HCT116 (cell line): Measurements from ENCODE around the gene CAB39. TPM values are rescaled to one million over a fixed set of nuclear protein-coding genes. Genes with fewer than 3 reads are reported as not detected.

ENCODE experiments used
- ATAC-seq: fragments of 200-7000 bp; cut with Tn5 transposase; 2 replicates; pipeline ENCODE4 v1.9.1; 2020; ENCODE audit warnings: mild to moderate bottlenecking, moderate library complexity
- BruUV-seq: library from RNA; stranded (reverse); fragments of 400-500 nt; replicated peaks from 2 replicates; lab custom pipeline; 2021; lab: Mats Ljungman, UMichigan
- CTCF ChIA-PET: fragments of 300-600 bp; sonication (Branson Sonifier 250); formaldehyde crosslinking; loops from one replicate; lab custom pipeline; 2021; ENCODE audit warnings: antibody characterized with exemption; lab: Charles Lee
- POLR2A ChIA-PET: fragments of 300-600, 350-600 bp; sonication (Branson Sonifier 250); formaldehyde crosslinking; loops from one replicate; lab custom pipeline; 2021; ENCODE audit warnings: antibody characterized with exemption; lab: Charles Lee
- RAD21 ChIA-PET, 2 experiments: fragments of 300-600 bp; sonication (Branson Sonifier 250); formaldehyde crosslinking; loops; one replicate each; lab custom pipeline; 2023; ENCODE audit warnings: low total read pairs in 2 of 2; ENCODE audit not compliant: uncharacterized antibody in 2 of 2, unreplicated experiment in 2 of 2, low non-redundant PET in 1 of 2; lab: Charles Lee
- DNase-seq: peaks from one replicate; pipeline ENCODE4 v3.0.0-alpha.2; 2010; ENCODE audit warnings: low read depth, low spot score
- H2AFZ ChIP-seq: fragments of 200-600 bp; shearing (Covaris generic), sonication (generic); 2 replicates; pipeline ENCODE4 v1.6.1; 2017; ENCODE audit warnings: low read depth, mixed run types, mixed read lengths, antibody characterized with exemption, low read length; ENCODE audit not compliant: poor library complexity, severe bottlenecking
- H3K27ac ChIP-seq: 2 replicates; pipeline ENCODE4 v1.5.1; 2012; ENCODE audit warnings: low read depth, low read length
- H3K27me3 ChIP-seq: fragments of 200-600 bp; sonication (generic); 2 replicates; pipeline ENCODE4 v1.6.1; 2016; ENCODE audit warnings: mixed run types, low read length, mixed read lengths; ENCODE audit not compliant: insufficient read depth
- H3K36me3 ChIP-seq, 2 experiments: fragments of 200-500 bp in 1 of 2; fragments of 200-600 bp in 1 of 2; sonication (Bioruptor generic) in 1 of 2; sonication (generic) in 1 of 2; 2 replicates each; pipeline versions ENCODE4 v1.5.1 to v1.6.1; 2014 to 2016; ENCODE audit warnings: low read length in 2 of 2, inconsistent platforms in 1 of 2, mixed read lengths in 1 of 2, mixed run types in 1 of 2; ENCODE audit not compliant: insufficient read depth in 2 of 2, control insufficient read depth in 1 of 2
- H3K4me1 ChIP-seq, 2 experiments: fragments of 200-600 bp in 1 of 2; sonication (generic) in 1 of 2; 2 replicates each; pipeline versions ENCODE4 v1.5.1 to v1.6.1; 2012 to 2017; ENCODE audit warnings: low read length in 2 of 2, inconsistent platforms in 1 of 2, mild to moderate bottlenecking in 1 of 2, mixed read lengths in 1 of 2, mixed run types in 1 of 2, moderate library complexity in 1 of 2; ENCODE audit not compliant: insufficient read depth in 2 of 2, control insufficient read depth in 1 of 2
- H3K4me2 ChIP-seq: fragments of 200-600 bp; sonication (generic); 2 replicates; pipeline ENCODE4 v1.6.1; 2017; ENCODE audit warnings: mixed run types, low read length, mixed read lengths
- H3K4me3 ChIP-seq, 2 experiments: fragments of 200-600 bp in 1 of 2; sonication (generic) in 1 of 2; replicated peaks in 1 of 2; 2 replicates each; pipeline ENCODE4 v1.5.1; 2011 to 2016; ENCODE audit warnings: low read length in 2 of 2, control low read depth in 1 of 2, low read depth in 1 of 2, mild to moderate bottlenecking in 1 of 2, mixed read lengths in 1 of 2, mixed run types in 1 of 2
- H3K79me2 ChIP-seq: fragments of 200-600 bp; sonication (generic); 2 replicates; pipeline ENCODE4 v1.6.1; 2017; ENCODE audit warnings: mild to moderate bottlenecking, mixed run types, low read length, moderate library complexity, mixed read lengths; ENCODE audit not compliant: insufficient read depth
- H3K9ac ChIP-seq: fragments of 200-600 bp; sonication (generic); 2 replicates; pipeline ENCODE4 v1.6.1; 2016; ENCODE audit warnings: low read length, mixed read lengths
- H3K9me2 ChIP-seq: fragments of 200-600 bp; sonication (generic), shearing (Covaris generic); 2 replicates; pipeline ENCODE4 v1.6.1; 2017; ENCODE audit warnings: mixed run types, mild to moderate bottlenecking, moderate library complexity; ENCODE audit not compliant: insufficient read depth
- H3K9me3 ChIP-seq, 2 experiments: fragments of 200-500 bp in 1 of 2; fragments of 200-600 bp in 1 of 2; sonication (Bioruptor generic) in 1 of 2; sonication (generic) in 1 of 2; 2 replicates each; pipeline ENCODE4 v1.6.1; 2014 to 2017; ENCODE audit warnings: low read length in 2 of 2, mixed read lengths in 2 of 2, inconsistent platforms in 1 of 2, low read depth in 1 of 2, mild to moderate bottlenecking in 1 of 2, mixed run types in 1 of 2, moderate library complexity in 1 of 2; ENCODE audit not compliant: control insufficient read depth in 1 of 2, insufficient read depth in 1 of 2
- H4K20me1 ChIP-seq: fragments of 200-600 bp; sonication (generic), shearing (Covaris generic); 2 replicates; pipeline ENCODE4 v1.6.1; 2017; ENCODE audit warnings: mixed run types, mild to moderate bottlenecking, moderate library complexity; ENCODE audit not compliant: insufficient read depth
- CBX3 ChIP-seq: IDR thresholded peaks from 2 replicates; pipeline ENCODE4 v1.6.1; 2012; ENCODE audit warnings: low read depth
- CEBPB ChIP-seq: IDR thresholded peaks from 2 replicates; pipeline ENCODE4 v1.6.1; 2012; ENCODE audit warnings: low read depth
- EGR1 ChIP-seq: IDR thresholded peaks from 2 replicates; pipeline ENCODE4 v1.6.1; 2012; ENCODE audit warnings: low read depth
- EZH2 ChIP-seq: fragments of 200-600 bp; sonication (generic); IDR thresholded peaks from 2 replicates; pipeline ENCODE4 v1.6.1; 2017; ENCODE audit warnings: antibody characterized with exemption, mixed run types
- EZH2phosphoT487 ChIP-seq: fragments of 200-600 bp; IDR thresholded peaks from 2 replicates; pipeline ENCODE4 v1.6.1; 2018; ENCODE audit warnings: antibody characterized with exemption, borderline replicate concordance
- JUND ChIP-seq: IDR thresholded peaks from 2 replicates; pipeline ENCODE4 v1.6.1; 2012
- POLR2A ChIP-seq: IDR thresholded peaks from 2 replicates; pipeline ENCODE4 v1.7.0; 2011; ENCODE audit warnings: borderline replicate concordance; ENCODE audit not compliant: insufficient read depth, insufficient read length; ENCODE audit errors: extremely low read depth
- SIN3A ChIP-seq: IDR thresholded peaks from 2 replicates; pipeline ENCODE4 v1.6.1; 2012; ENCODE audit warnings: low read depth
- SP1 ChIP-seq: IDR thresholded peaks from 2 replicates; pipeline ENCODE4 v1.6.1; 2012; ENCODE audit warnings: low read depth
- TCF7L2 ChIP-seq: IDR thresholded peaks from 2 replicates; pipeline ENCODE4 v1.7.0; 2011; ENCODE audit warnings: borderline replicate concordance, inconsistent platforms; ENCODE audit not compliant: insufficient read depth, insufficient read length; ENCODE audit errors: extremely low read depth
- YY1 ChIP-seq: IDR thresholded peaks from 2 replicates; pipeline ENCODE4 v1.6.1; 2011; ENCODE audit warnings: low read length, low read depth, moderate library complexity, mild to moderate bottlenecking; ENCODE audit not compliant: insufficient replicate concordance; ENCODE audit errors: extremely low read depth
- ZNF274 ChIP-seq: fragments of 200-500 bp; sonication (Bioruptor generic); IDR thresholded peaks from 2 replicates; pipeline ENCODE4 v1.6.1; 2014; ENCODE audit warnings: mild to moderate bottlenecking, low read depth, low read length, inconsistent platforms
- intact Hi-C: fragments of 100-400 bp; cut with micrococcal nuclease; formaldehyde crosslinking; loops from 2 replicates; pipeline ENCODE4 v1.10.0; 2022
- total RNA-seq: library from RNA; stranded (reverse); gene quantifications from one replicate; pipeline ENCODE4 v1.2.1, GENCODE V29; 2021; ENCODE audit not compliant: unreplicated experiment
- TF ChIP-seq, protein P1 (sequence below), 3 experiments: fragments of 200-600 bp in 1 of 3; sonication (generic) in 1 of 3; IDR thresholded peaks in 2 of 3; conservative IDR thresholded peaks in 1 of 3; 2 replicates each; pipeline ENCODE4 v1.5.1; 2012 to 2017; ENCODE audit warnings: low read depth in 2 of 3, low read length in 2 of 3, antibody characterized with exemption in 1 of 3, borderline replicate concordance in 1 of 3, control low read depth in 1 of 3, mild to moderate bottlenecking in 1 of 3, mixed read lengths in 1 of 3, mixed run types in 1 of 3, moderate library complexity in 1 of 3; ENCODE audit not compliant: insufficient read depth in 1 of 3
- TF ChIP-seq, protein P2 (sequence below): IDR thresholded peaks from 2 replicates; pipeline ENCODE4 v1.6.1; 2012
- TF ChIP-seq, protein P3 (sequence below): IDR thresholded peaks from 2 replicates; pipeline ENCODE4 v1.6.1; 2012

Gene CAB39
- total RNA-seq, 1 experiment from 2014 or later: 63.6 TPM

- no peak overlapping the region for H3K27ac ChIP-seq
- POLR2A ChIA-PET: no interaction called here
- no peak overlapping the region for H3K4me2 ChIP-seq
- no peak for DNase-seq
- CTCF ChIA-PET: no interaction called here
- no peaks in the 10 kb centered on the region for H3K9me2 ChIP-seq
- H4K20me1 ChIP-seq: no peaks in the 10 kb centered on the region
- H3K27me3 ChIP-seq: no peaks in the 10 kb centered on the region
- H3K4me3 ChIP-seq: no peak overlapping the region
- H3K4me1 ChIP-seq: peaks cover 4 to 17% of the 10 kb centered on the region in 2 experiments; a peak in 3 of 4 replicates
- H3K79me2 ChIP-seq: no peaks in the 10 kb centered on the region
- no peak for ATAC-seq
- RAD21 ChIA-PET: no interaction called here
- H2AFZ ChIP-seq: no peak overlapping the region
- TF ChIP-seq, protein P1, sequence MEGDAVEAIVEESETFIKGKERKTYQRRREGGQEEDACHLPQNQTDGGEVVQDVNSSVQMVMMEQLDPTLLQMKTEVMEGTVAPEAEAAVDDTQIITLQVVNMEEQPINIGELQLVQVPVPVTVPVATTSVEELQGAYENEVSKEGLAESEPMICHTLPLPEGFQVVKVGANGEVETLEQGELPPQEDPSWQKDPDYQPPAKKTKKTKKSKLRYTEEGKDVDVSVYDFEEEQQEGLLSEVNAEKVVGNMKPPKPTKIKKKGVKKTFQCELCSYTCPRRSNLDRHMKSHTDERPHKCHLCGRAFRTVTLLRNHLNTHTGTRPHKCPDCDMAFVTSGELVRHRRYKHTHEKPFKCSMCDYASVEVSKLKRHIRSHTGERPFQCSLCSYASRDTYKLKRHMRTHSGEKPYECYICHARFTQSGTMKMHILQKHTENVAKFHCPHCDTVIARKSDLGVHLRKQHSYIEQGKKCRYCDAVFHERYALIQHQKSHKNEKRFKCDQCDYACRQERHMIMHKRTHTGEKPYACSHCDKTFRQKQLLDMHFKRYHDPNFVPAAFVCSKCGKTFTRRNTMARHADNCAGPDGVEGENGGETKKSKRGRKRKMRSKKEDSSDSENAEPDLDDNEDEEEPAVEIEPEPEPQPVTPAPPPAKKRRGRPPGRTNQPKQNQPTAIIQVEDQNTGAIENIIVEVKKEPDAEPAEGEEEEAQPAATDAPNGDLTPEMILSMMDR (IDR thresholded peaks at IDR 0.05 in 2 of 3, conservative IDR thresholded peaks at IDR 0.05 in 1 of 3; ENCODE audit: borderline replicate concordance in 1 of 3, insufficient read depth in 1 of 3, low read depth in 2 of 3, low read length in 2 of 3): no peak
- TF ChIP-seq, protein P2, sequence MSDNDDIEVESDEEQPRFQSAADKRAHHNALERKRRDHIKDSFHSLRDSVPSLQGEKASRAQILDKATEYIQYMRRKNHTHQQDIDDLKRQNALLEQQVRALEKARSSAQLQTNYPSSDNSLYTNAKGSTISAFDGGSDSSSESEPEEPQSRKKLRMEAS: no peak
- no peak for TF ChIP-seq EGR1
- TF ChIP-seq EZH2: no peak
- TF ChIP-seq TCF7L2: no peak
- TF ChIP-seq ZNF274: no peak
- TF ChIP-seq JUND: no peak
- TF ChIP-seq, protein P3, sequence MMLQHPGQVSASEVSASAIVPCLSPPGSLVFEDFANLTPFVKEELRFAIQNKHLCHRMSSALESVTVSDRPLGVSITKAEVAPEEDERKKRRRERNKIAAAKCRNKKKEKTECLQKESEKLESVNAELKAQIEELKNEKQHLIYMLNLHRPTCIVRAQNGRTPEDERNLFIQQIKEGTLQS: no peak
- TF ChIP-seq SP1: no peak
- TF ChIP-seq CBX3: no peak
- TF ChIP-seq SIN3A: no peak
- TF ChIP-seq YY1: no peak
- TF ChIP-seq CEBPB: no peak
- TF ChIP-seq EZH2phosphoT487: no peak
- TF ChIP-seq POLR2A: no peak
- no peak overlapping the region for H3K9ac ChIP-seq
- no TSS peak for BruUV-seq
- H3K36me3 ChIP-seq: no peaks in the 10 kb centered on the region
- intact Hi-C loops: no loop called here
- H3K9me3 ChIP-seq: no peaks in the 10 kb centered on the region
Observed at GRCh38 chr2:230846360-230846759, 133.7 kb downstream of the CAB39 start.
